CD4-positive, alpha-beta T cell treated with Interleukin-4 for 4 hours (primary cell): ENCODE data around the gene ARHGEF19.
"Not testable (repeated sequence)": the region's sequence is repeated elsewhere in the genome, so short reads cannot be mapped to it uniquely, and the experiment has no call there.

ENCODE experiments used
- DNase-seq: peaks from one replicate; pipeline ENCODE4 v3.0.0-alpha.2; 2020

ARHGEF19 gene

GRCh38 chr1:16202281-16203210 is 9.9 kb downstream of the ARHGEF19 start:
- DNase-seq = no peak

- DNase-seq = no peak
Measured at GRCh38 chr1:16199700-16200099, 12.8 kb downstream of the ARHGEF19 start.

GRCh38 chr1:16199157-16199501 is 13.3 kb downstream of the ARHGEF19 start:
- DNase-seq = no peak

DNA sequence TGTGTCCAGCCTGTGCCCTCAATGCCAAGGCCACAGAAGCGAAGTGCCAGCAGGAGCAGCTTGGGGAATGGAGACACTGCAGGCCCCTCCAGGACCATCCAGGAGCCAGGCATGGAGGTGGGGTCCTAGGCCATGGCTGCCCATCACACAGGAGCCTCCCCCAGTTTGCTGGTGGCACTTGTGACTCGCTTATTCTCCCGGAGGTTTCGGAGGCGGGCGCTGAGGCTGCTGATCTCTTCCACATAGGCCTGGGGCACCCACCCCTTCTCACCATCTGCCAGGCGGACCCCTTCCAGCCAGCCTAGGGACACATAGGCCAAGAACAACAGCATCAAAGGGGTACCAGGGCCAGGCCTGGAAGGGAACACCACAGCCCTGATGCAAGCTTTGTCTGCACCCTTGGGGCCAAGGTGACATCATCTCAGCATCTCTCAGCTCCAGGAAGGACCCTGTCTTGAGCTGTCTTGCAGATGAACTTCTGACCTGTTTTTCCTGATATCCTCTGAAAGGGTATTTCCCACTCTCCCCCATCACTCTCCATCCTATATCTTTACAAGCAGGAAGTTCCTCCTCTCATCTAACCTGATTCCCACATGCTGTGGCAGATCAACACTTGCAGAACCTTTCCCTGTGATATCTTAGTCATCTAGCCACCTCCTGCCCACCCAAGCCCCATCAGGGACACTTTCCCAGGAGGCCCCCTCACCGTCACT is 13.9 kb downstream of the ARHGEF19 start:
- no peak for DNase-seq

DNA sequence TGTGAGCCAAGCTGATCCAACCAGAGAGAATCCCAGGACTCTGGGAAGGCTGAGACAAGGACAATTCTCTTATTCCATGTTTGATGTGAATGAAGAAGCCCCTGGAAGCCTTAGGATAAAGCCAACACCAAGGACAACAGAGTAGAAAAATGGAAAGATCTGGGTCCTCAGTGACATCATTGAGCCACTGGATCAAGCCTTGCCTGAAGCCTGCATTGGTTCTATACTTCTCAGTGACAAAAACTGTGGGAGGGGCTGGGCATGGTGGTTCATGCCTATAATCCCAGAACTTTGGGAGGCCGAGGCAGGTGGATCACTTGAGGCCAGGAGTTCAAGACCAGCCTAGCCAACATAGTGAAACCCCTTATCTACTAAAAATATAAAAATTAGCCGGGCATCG is 15.6 kb downstream of the ARHGEF19 start:
- DNase-seq = no peak

DNA sequence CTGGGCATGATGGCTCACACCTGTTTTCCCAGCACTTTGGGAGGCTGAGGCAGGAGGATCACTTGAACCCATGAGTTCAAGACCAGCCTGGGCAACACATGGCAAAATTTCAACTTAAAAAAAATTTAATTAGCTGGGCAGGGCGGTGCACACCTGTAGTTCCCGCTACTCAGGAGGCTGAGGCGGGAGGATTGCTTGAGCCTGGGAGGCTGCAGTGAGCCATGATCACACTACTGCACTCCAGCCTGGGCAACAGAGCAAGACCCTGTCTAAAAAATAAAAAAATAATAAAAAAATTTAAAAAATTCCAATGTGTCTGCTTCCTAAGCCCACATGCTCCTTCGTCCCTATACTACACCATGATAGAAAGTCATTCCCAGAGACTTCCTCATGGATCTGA is 16.3 kb downstream of the ARHGEF19 start:
- DNase-seq = not testable (repeated sequence)

DNA sequence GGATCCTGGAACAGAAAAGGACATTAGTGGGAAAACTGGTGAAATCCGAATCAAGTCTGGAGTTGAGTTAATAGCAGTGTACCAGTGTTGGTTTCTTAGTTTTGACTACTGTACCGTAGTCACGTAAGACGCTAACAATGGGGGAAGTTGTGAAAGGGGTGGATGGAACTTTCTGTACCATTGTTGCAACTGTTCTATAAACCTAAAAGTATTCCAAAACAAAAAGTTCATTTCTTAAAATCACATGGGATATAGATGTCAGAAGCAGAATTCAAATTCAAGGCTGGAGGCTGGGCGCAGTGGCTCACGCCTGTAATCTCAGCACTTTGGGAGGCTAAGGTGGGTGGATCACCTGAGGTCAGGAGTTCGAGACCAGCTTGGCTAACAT is 16.9 kb downstream of the ARHGEF19 start:
- no peak for DNase-seq

DNA sequence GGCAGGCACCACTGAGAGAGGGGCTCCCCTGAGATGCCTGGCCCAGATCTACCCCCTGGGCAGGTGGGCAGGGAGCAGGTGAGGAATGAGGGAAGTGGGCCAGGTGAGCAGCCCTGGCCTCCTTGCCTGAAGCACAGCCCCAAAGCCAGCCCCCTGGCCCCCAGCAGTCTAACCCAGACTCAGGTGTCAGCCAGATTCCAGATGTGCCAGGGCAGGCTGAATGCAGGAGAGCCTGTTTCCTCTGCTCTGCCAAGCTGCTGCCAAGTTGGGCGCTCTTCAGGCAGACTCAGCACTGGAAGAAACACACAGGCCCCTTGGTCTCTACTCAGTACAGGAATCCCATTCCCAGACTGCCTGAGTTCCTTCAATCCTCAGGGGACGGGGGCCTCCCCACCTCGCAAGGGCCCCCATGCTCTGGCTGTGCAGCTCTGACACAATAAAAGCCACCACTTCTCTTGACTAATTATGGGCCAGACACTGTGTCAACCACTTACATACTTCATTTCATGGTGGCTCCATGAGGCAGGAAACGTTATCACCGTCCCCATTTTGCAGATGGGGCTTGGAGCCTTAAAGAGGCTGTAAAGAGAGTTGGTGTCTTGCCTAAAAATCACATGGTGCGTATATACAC is 20.4 kb downstream of the ARHGEF19 start:
- no peak for DNase-seq

DNA sequence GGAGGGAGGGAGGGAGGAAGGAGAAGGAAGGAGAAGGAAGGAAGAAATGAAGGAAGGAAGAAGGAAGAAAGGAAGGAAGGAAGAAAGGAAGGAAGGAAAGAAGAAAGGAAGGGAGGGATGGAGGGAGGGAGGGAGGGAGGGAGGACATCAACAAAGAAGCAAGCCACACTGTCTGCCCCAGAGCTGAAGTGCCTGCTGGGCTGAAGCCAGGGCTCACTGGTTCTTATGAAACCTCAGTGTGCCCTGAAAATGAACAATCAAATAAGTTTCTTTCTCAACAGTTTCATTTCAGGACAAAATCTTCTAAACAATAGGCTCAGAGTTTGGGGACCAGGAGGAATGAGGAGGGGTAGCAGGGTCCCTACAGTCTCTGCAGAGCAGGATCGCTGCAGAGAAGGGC is 21.1 kb downstream of the ARHGEF19 start:
- DNase-seq = no peak

DNA sequence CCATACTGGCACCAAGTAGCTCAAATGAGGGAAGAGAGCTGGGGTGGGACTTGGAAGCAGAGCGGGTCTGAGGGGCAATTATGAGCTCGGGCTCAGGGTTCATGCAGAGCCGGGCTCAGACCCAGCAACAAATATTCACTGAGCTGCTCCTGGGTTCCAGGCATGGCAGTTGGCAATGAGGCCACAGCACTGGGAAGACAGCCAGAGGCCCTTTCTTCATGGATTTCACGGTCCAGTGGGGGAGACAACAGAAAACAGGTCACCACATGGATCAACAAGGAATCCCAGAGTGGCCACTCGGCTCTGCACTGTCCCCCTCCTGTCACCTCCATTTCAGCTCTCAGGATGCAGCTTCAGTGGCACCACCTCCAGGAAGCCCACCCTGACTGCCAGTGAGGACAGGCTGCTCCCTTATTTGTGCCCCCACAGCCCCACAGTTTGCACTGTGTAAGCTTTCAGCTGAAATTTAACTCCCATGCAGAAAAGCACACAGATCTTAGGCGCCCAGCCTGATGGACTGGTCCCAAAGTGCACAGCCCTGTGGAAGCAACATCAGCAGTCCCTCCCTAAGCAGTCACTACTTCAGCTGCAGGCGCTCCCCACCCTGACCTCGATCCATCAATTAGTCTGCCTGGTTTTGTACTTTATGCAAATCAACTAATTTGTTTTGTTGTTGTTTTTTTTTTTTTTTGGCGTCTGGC is 22.4 kb downstream of the ARHGEF19 start:
- no peak for DNase-seq

- DNase-seq = no peak
Measured at GRCh38 chr1:16189003-16189402, 23.4 kb downstream of the ARHGEF19 start.

DNA sequence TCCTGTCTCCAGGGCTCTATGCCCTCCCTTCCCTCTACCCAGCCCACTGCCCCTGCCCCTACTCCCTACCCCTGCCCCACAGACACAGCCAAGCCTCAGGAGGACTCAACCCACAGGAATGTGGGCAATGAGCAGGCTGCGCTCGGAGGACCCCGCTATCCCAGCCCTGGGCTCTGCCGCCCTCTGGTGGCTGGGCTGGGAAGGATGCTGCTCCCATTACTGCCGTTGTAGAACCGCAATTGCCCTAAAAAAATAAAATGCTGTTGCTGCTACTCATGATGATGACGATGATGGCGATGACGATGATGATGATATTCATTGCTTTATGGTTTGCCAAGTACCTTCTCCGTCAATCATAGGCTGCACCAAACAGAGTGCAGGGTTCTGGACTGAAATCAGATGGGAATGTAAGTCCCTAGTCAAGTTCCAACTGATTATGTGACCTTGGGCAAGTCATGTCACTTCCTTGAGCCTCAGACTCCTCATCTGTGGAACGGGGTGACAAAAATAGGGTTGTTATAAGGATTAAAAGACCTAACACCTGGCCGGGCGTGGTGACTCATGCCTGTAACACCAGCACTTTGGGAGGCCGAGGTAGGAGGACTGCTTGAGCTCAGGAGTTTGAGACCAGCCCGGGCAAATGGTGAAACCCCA is 24.6 kb downstream of the ARHGEF19 start:
- DNase-seq = peak; percentile 66

GRCh38 chr1:16186655-16187235 is 25.7 kb downstream of the ARHGEF19 start:
- no peak for DNase-seq

DNA sequence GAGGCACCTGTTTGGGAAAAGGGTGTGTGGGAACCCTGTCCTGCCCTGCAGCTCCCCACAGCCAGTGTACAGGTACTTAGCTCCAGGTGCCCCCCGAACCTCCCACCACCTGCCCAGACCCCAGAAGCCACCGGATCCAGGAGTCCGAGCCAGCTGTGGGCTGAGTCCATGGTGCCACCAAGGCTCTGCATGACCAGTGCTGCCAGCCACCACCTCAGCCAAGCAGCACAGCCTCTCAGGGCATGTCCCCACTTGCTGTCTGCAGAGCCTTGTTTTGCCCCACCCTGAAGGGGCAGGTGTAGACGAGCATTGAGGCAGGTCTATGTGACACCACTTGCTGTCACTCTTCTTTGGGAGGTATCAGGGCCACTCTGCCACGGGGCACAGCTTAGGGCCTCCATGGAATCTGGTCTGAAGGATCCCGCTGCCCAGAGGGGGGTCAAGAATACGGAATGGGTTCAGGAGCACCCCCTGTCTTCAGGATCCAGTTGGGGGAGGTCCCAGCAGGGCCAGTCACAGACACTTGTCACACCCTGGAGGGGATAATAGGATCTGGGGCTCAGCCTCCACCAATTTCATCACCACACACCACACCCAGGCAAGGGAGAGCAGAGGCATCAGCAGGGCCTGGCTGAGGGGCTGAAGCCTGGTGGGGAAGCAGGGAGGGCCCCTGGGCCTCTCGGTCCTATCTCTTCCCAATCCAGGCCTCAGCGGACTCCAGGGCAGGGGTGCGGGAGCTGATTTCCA is 27.7 kb downstream of the ARHGEF19 start:
- no peak for DNase-seq

DNA sequence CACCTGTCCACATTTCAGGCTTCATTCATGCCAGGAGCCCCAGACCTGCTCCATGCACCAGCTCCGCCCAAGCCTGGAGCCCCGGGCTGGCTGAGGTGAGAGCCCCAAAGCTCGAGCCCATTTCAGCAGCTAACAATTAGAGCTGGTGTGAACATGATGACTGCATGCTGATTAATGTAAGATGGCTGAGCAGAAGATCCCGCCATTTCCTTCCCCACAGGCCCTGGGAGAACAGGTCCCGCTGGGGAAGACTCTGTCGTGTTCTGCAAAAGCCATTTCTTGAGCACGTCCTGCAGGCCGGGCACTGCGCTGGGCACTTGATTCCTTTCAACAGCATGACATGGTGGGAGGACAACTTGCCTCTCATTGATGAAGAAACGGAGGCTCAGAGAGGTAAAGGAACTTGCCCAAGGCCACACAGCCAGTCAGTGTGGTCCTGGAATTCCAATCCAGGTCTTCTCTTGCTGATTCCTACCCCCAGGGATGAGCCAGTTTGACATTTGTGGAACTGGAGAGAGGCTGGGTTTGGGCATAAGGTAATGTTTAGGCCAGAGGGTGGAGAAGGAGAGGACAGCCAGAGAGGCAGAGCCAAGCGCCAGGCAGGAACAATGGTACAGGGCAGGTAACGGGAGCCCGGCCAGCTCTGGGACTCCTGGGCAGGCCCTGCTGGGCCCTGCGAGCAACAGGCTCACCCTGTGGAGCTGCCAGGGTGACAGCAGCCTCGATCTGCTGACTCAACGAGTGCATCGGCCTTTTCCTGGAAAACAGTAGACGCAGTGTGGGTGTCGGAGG is 28.5 kb downstream of the ARHGEF19 start:
- no peak for DNase-seq

- no peak for DNase-seq
Measured at GRCh38 chr1:16183179-16183578, 29.3 kb downstream of the ARHGEF19 start.

- no peak for DNase-seq
Measured at GRCh38 chr1:16181887-16182719, 30.3 kb downstream of the ARHGEF19 start.

- DNase-seq = no peak
Measured at GRCh38 chr1:16180291-16180824, 32.1 kb downstream of the ARHGEF19 start.
